T-cell (primary cell): Measurements from ENCODE around the gene LRRC61. TPM values are rescaled to one million over a fixed set of nuclear protein-coding genes. Genes with fewer than 3 reads are reported as not detected.

Source experiments
- ATAC-seq, 4 experiments: fragments of 200-7000 bp in 3 of 4; fragments of 150-1000 bp in 1 of 4; cut with Tn5 transposase; replicated peaks in 1 of 4; 1 replicate in 3 of 4; 2 replicates in 1 of 4; pipeline ENCODE4 v1.10.0; 2021; ENCODE audit warnings: moderate library complexity in 3 of 4, mild to moderate bottlenecking in 2 of 4, moderate number of reproducible peaks in 1 of 4
- CTCF ChIA-PET, 2 donors: fragments of 300-600 bp; sonication (Branson Sonifier 250); formaldehyde crosslinking; loops; one replicate each; lab custom pipeline; 2022; ENCODE audit warnings: antibody characterized with exemption in 2 of 2; lab: Charles Lee
- POLR2A ChIA-PET, 2 donors: fragments of 300-600 bp; sonication (Branson Sonifier 250); formaldehyde crosslinking; loops; one replicate each; lab custom pipeline; 2022; ENCODE audit warnings: antibody characterized with exemption in 2 of 2; lab: Charles Lee
- DNase-seq, 35 experiments: peaks; one replicate each; pipeline versions ENCODE4 v3.0.0 to v3.0.0-alpha.2; 2013 to 2023
- H3K27ac ChIP-seq: one replicate; pipeline ENCODE4 v1.5.1; 2013; ENCODE audit warnings: low read length
- H3K27me3 ChIP-seq, 2 experiments: replicated peaks in 1 of 2; 1 replicate in 1 of 2; 2 replicates in 1 of 2; pipeline versions ENCODE4 v1.6.1 to v1.7.0; 2013; ENCODE audit warnings: low read length in 1 of 2, mixed read lengths in 1 of 2; ENCODE audit not compliant: control insufficient read depth in 2 of 2, insufficient read depth in 2 of 2; ENCODE audit errors: extremely low read depth in 1 of 2
- H3K36me3 ChIP-seq, 2 donors: 1 replicate in 1 of 2; 2 replicates in 1 of 2; pipeline versions ENCODE4 v1.6.1 to v1.7.0; 2013; ENCODE audit warnings: low read length in 1 of 2; ENCODE audit not compliant: control insufficient read depth in 2 of 2, insufficient read depth in 1 of 2; ENCODE audit errors: extremely low read depth in 1 of 2
- H3K4me1 ChIP-seq, 2 experiments: 1 replicate in 1 of 2; 2 replicates in 1 of 2; pipeline versions ENCODE4 v1.6.1 to v1.7.0; 2013; ENCODE audit warnings: low read length in 2 of 2, mixed read lengths in 1 of 2; ENCODE audit not compliant: insufficient read depth in 2 of 2, control insufficient read depth in 1 of 2; ENCODE audit errors: extremely low read depth in 1 of 2
- H3K4me3 ChIP-seq, 2 donors: 1 replicate in 1 of 2; 2 replicates in 1 of 2; pipeline versions ENCODE4 v1.5.1 to v1.7.0; 2013; ENCODE audit warnings: mild to moderate bottlenecking in 2 of 2, low read length in 1 of 2, moderate library complexity in 1 of 2; ENCODE audit not compliant: control insufficient read depth in 1 of 2; ENCODE audit errors: extremely low read depth in 1 of 2
- H3K9me3 ChIP-seq: 2 replicates; pipeline ENCODE4 v1.7.0; 2013
- H3K27ac Mint-ChIP-seq, 2 donors: one replicate each; pipeline ENCODE4 v1.8.0; 2020 to 2021; ENCODE audit warnings: mild to moderate bottlenecking in 2 of 2, mixed read lengths in 2 of 2
- H3K27me3 Mint-ChIP-seq, 2 donors: one replicate each; pipeline ENCODE4 v1.8.0; 2021 to 2022; ENCODE audit warnings: mixed read lengths in 2 of 2
- H3K36me3 Mint-ChIP-seq: one replicate; pipeline ENCODE4 v1.8.0; 2021; ENCODE audit warnings: mixed read lengths
- H3K4me1 Mint-ChIP-seq, 3 donors: one replicate each; pipeline ENCODE4 v1.8.0; 2020 to 2022; ENCODE audit warnings: mixed read lengths in 3 of 3, mild to moderate bottlenecking in 1 of 3
- H3K4me3 Mint-ChIP-seq, 3 donors: one replicate each; pipeline ENCODE4 v1.8.0; 2020 to 2022; ENCODE audit warnings: mild to moderate bottlenecking in 3 of 3, mixed read lengths in 3 of 3, moderate library complexity in 3 of 3
- H3K9me3 Mint-ChIP-seq, 3 donors: one replicate each; pipeline ENCODE4 v1.8.0; 2020 to 2022; ENCODE audit warnings: mixed read lengths in 3 of 3
- WGBS: methylation state at CpG from one replicate; pipeline ENCODE4 v1.1.5; 2013; ENCODE audit warnings: missing lambda C conversion rate; ENCODE audit not compliant: insufficient coverage; 5-methylcytosine and 5-hydroxymethylcytosine counted together
- total RNA-seq, 35 experiments: library from RNA in 6 of 35; stranded (reverse) in 6 of 35; fragments of 120-200 nt in 1 of 35; gene quantifications; one replicate each; pipeline versions ENCODE4 v1.2.1 to v1.2.4 and lab custom pipeline; 2013 to 2026

The LRRC61 gene
- total RNA-seq, 5 donors from 2014 or later (not counting 1 experiment from before 2014, with no cell fraction given): 8.8 to 21.4 (median 16.6) TPM

DNA sequence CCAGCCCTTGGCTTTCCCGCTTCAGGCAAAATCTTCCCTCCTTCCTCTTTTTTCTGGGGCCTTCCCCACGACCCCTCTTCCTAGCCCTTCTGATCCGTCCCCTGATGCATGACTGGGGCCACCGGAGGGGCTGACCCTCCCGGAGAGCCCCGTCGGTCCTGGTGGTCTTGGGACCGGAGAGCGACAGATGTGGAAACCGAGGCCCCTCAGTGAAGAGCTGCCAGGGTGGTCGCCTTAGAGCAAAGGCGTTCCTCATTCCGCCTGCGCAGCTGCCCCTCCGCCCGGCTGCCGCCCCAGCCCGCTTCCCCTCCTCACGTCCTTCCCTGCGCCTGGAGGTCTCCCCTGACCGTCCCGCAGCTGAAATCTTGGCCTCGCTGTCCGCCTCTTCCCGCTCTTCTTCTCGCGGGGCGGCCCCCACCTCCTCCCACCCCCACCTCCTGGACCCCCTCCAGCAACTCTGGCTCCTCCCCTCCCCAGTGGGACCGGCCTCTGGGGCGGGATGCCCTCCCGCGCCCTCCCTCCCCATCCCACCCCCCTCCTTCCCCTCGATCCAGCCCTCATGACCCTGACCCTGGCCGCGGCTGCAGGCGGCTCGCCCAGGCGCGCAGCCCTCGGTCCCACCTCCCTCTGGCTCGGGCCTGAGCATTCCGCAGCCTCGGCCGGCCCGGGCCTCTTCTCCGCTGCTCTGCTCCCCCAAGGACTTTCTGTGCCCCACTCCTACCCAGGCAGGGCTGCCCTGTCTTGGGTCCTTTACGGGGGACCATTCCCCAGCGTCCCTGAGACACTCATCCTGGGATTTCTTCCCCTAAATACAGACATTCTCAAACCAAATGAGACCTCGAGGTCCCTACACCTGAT, 18.3 kb downstream of the LRRC61 start, which contains the start of gene RARRES2:
Gene RARRES2, minus strand, starts transcription at position 367 of the 858 bp plus-strand sequence. CDS start 1,020 bp downstream, outside the sequence.
- no peak for DNase-seq
- Histone ChIP-seq H3K4me1 (peaks cover 4 to 16% of the 10 kb centered on the region in 2 experiments), H3K4me3 (peak within 1 kb of the TSS in 1 of 2 donors; percentile 54), H3K36me3 (peaks cover 0 to 4% of the 10 kb centered on the region in 2 donors), H3K9me3 (no peaks in the 10 kb centered on the region), H3K27ac (no peak within 1 kb of the TSS), H3K27me3 (peaks cover 0 to 37% of the 10 kb centered on the region in 2 experiments)
- Mint-ChIP-seq H3K27me3 (peaks cover 18 to 52% of the 10 kb centered on the region in 2 donors), H3K36me3 (peaks cover 12% of the 10 kb centered on the region), H3K27ac (peak within 1 kb of the TSS in 1 of 2 donors; percentile 24), H3K4me1 (peaks cover 0 to 20% (median 7%) of the 10 kb centered on the region in 3 donors), H3K4me3 (peak within 1 kb of the TSS in 2 of 3 donors; percentile 24 to 49), H3K9me3 (peaks cover 0 to 8% (median 5%) of the 10 kb centered on the region in 3 donors)
- no peak for ATAC-seq
- ChIA-PET POLR2A (no interaction called here), CTCF (interaction anchor here in 1 of 2 donors (0.5 kb wide), 1 partner anchor 14 kb away, joined by 6 read pairs; no protein-coding TSS in a partner anchor)
- 59% methylated on average over 32 of the region's 49 CpGs for WGBS

DNA sequence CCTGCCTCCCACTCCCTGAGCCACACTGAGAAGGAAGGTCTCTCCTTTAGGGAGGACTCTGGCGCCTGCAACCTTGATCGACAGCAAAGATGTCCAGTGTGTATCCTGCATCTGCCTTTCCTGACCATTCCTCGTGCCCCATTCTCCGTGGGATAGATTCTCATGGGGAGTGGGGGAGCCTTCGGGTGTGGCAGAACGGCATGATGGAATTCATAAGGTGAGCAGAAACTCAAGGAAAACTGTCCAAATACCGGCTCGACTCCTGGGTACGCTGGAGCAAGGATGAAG, 18.9 kb downstream of the LRRC61 start:
- peak overlapping the region in 1 of 3 donors; percentile 49 for H3K4me3 Mint-ChIP-seq
- H3K4me1 ChIP-seq: peaks cover 4 to 16% of the 10 kb centered on the region in 2 experiments
- peaks cover 18 to 54% of the 10 kb centered on the region in 2 donors for H3K27me3 Mint-ChIP-seq
- peaks cover 11% of the 10 kb centered on the region for H3K36me3 Mint-ChIP-seq
- ChIA-PET POLR2A (no interaction called here), CTCF (interaction anchor here (0.6 kb wide), 2 partner anchors 13 to 567 kb away, joined by 3 to 7 read pairs; no protein-coding TSS in a partner anchor)
- WGBS: 94% methylated on average over 8 of the region's 9 CpGs
- no peak overlapping the region for H3K27ac ChIP-seq
- H3K36me3 ChIP-seq: peaks cover 0 to under 1% of the 10 kb centered on the region in 2 donors
- no peaks in the 10 kb centered on the region for H3K9me3 ChIP-seq
- H3K9me3 Mint-ChIP-seq: peaks cover 0 to 8% (median 5%) of the 10 kb centered on the region in 3 donors
- H3K4me1 Mint-ChIP-seq: peaks cover 0 to 20% (median 7%) of the 10 kb centered on the region in 3 donors
- no peak for DNase-seq
- H3K27me3 ChIP-seq: peaks cover 0 to 41% of the 10 kb centered on the region in 2 experiments
- peak overlapping the region in 1 of 2 donors; percentile 24 for H3K27ac Mint-ChIP-seq
- ATAC-seq: no peak
- H3K4me3 ChIP-seq: no peak overlapping the region

DNA sequence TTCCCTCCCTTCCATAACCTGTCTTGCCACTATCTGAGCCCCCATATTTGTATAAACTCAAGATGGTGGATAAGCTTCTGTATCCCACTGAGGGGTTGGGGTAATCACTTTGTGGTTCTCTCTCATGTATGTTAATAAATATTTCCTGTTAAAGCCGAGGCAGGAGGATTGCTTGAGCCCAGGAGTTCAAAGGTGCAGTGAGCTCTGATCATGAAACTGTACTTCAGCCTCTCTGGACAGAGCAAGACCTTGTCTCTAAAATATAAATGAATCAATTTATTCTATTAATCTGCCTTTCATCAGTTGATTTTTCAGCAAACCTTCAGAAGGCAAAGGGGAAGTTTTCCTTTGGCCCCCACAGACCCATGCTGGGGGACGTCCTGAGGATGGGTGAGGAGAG, 20.1 kb downstream of the LRRC61 start:
- H3K27ac ChIP-seq: no peak overlapping the region
- CTCF ChIA-PET: no interaction called here
- peaks cover 0 to 41% of the 10 kb centered on the region in 2 experiments for H3K27me3 ChIP-seq
- no peak overlapping the region for H3K4me3 Mint-ChIP-seq
- no peaks in the 10 kb centered on the region for H3K9me3 ChIP-seq
- H3K9me3 Mint-ChIP-seq: peaks cover 0 to 8% (median 5%) of the 10 kb centered on the region in 3 donors
- H3K4me1 Mint-ChIP-seq: peaks cover 0 to 20% (median 7%) of the 10 kb centered on the region in 3 donors
- H3K4me3 ChIP-seq: no peak overlapping the region
- H3K36me3 Mint-ChIP-seq: peaks cover 4% of the 10 kb centered on the region
- POLR2A ChIA-PET: no interaction called here
- H3K36me3 ChIP-seq: no peaks in the 10 kb centered on the region
- DNase-seq (no peak), ATAC-seq (no peak)
- WGBS: no CpG with 5 or more reads among the region's 2 CpGs
- H3K27ac Mint-ChIP-seq: no peak overlapping the region
- peaks cover 18 to 53% of the 10 kb centered on the region in 2 donors for H3K27me3 Mint-ChIP-seq
- peaks cover 4 to 16% of the 10 kb centered on the region in 2 experiments for H3K4me1 ChIP-seq

DNA sequence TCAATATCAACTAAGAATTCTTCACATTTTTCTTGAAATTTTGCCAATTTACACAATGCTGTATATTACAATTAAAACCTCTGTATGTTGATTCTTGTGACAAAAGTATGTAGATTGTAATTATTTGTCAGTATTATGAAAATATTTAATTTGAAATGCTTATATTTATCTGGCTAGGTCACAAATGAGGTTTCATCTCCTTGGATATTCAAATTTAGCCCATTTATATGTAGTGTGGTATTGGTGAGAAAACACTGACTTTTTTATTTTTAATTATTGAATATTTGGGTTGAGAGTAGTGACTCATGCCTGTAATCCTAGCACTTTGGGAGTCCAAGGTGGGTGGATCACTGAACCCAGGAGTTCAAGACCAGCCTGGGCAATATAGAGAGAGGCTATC, 21.1 kb downstream of the LRRC61 start:
- Histone ChIP-seq H3K27ac (no peak overlapping the region), H3K4me3 (no peak overlapping the region), H3K4me1 (peaks cover 4 to 16% of the 10 kb centered on the region in 2 experiments), H3K9me3 (no peaks in the 10 kb centered on the region), H3K36me3 (no peaks in the 10 kb centered on the region), H3K27me3 (peaks cover 0 to 38% of the 10 kb centered on the region in 2 experiments)
- Mint-ChIP-seq H3K4me1 (peaks cover 0 to 20% (median 6%) of the 10 kb centered on the region in 3 donors), H3K4me3 (no peak overlapping the region), H3K27me3 (peaks cover 18 to 49% of the 10 kb centered on the region in 2 donors), H3K27ac (no peak overlapping the region), H3K9me3 (peaks cover 0 to 8% (median 5%) of the 10 kb centered on the region in 3 donors), H3K36me3 (peaks cover 4% of the 10 kb centered on the region)
- ChIA-PET CTCF (no interaction called here), POLR2A (no interaction called here)
- ATAC-seq: no peak
- no peak for DNase-seq

DNA sequence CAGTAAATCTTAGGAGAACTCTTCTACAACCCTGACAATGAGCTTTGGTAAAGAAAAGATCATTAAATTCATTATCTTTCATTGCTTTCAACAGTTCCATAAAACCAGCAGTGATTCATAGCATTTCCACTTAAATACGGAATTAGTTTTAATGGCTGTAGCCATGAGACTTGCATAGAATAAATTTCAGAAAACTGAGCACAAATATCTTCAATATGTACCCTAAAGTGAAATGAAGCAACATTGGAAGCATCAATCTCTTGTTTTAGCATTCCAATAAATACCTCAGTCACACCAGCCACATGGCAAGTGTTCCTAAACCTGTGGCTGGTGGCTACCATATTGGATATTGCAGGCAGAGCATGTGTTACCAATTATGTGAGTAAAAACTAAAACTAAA, 21.9 kb downstream of the LRRC61 start:
- Histone ChIP-seq H3K27ac (no peak overlapping the region), H3K4me1 (peaks cover 4 to 13% of the 10 kb centered on the region in 2 experiments), H3K36me3 (no peaks in the 10 kb centered on the region), H3K27me3 (peaks cover 0 to 31% of the 10 kb centered on the region in 2 experiments), H3K9me3 (no peaks in the 10 kb centered on the region), H3K4me3 (no peak overlapping the region)
- ChIA-PET CTCF (interaction anchor here in 1 of 2 donors (1.1 kb wide), 1 partner anchor 62 kb away, joined by 4 read pairs; no protein-coding TSS in a partner anchor), POLR2A (no interaction called here)
- Mint-ChIP-seq H3K36me3 (peaks cover 4% of the 10 kb centered on the region), H3K27me3 (peaks cover 18 to 42% of the 10 kb centered on the region in 2 donors), H3K27ac (no peak overlapping the region), H3K4me1 (peaks cover 0 to 13% (median 4%) of the 10 kb centered on the region in 3 donors), H3K9me3 (peaks cover 0 to 8% (median 5%) of the 10 kb centered on the region in 3 donors), H3K4me3 (no peak overlapping the region)
- DNase-seq: no peak
- WGBS: 100% methylated on average over 1 of the region's 1 CpG
- no peak for ATAC-seq

DNA sequence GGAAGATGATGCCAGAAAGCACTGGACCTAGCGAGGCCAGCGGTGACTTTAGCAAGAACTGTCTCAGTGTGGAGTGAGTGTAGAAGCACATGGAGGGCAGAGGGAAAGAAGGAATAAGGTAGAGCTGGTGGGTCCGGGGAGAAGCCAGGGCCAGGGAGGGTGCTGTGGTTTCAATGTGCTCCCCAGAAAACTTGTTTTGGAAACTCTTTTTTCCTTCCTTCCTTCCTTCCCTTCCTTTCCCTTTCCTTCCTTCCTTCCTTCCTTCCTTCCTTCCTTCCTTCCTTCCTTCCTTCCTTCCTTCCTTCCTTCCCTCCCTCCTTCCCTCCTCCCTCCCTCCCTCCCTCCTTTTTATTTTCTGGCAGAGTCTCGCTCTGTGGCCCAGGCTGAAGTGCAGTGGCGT, 23.8 kb downstream of the LRRC61 start:
- H3K9me3 Mint-ChIP-seq: peaks cover 0 to 8% (median 5%) of the 10 kb centered on the region in 3 donors
- no peak overlapping the region for H3K27ac ChIP-seq
- peaks cover 4% of the 10 kb centered on the region for H3K36me3 Mint-ChIP-seq
- WGBS: 83% methylated on average over 2 of the region's 5 CpGs
- H3K4me3 Mint-ChIP-seq: no peak overlapping the region
- POLR2A ChIA-PET: no interaction called here
- H3K4me3 ChIP-seq: no peak overlapping the region
- no peaks in the 10 kb centered on the region for H3K36me3 ChIP-seq
- no peaks in the 10 kb centered on the region for H3K9me3 ChIP-seq
- H3K27ac Mint-ChIP-seq: no peak overlapping the region
- peaks cover 0 to 18% of the 10 kb centered on the region in 2 experiments for H3K27me3 ChIP-seq
- H3K4me1 ChIP-seq: no peaks in the 10 kb centered on the region
- CTCF ChIA-PET: no interaction called here
- peaks cover 0 to 4% (median 0%) of the 10 kb centered on the region in 3 donors for H3K4me1 Mint-ChIP-seq
- DNase-seq (no peak), ATAC-seq (no peak)
- peaks cover 15 to 31% of the 10 kb centered on the region in 2 donors for H3K27me3 Mint-ChIP-seq
